Kidney epithelial cell (primary cell): ENCODE results near the gene UBR4. TPM values are rescaled to one million over a fixed set of nuclear protein-coding genes. Genes with fewer than 3 reads are reported as not detected.

Source experiments
- DNase-seq: peaks from one replicate; pipeline ENCODE4 v3.0.0-alpha.2; 2010; ENCODE audit warnings: low read depth
- H3K27me3 ChIP-seq: 2 replicates; pipeline ENCODE4 v1.6.0; 2011; ENCODE audit warnings: low read length; ENCODE audit not compliant: control insufficient read depth, insufficient read depth
- H3K36me3 ChIP-seq: 2 replicates; pipeline ENCODE4 v1.5.1; 2011; ENCODE audit warnings: low read length; ENCODE audit not compliant: control insufficient read depth, insufficient read depth
- H3K4me3 ChIP-seq: 2 replicates; pipeline ENCODE4 v1.5.1; 2011; ENCODE audit warnings: low read depth, mild to moderate bottlenecking, control low read depth, low read length
- total RNA-seq: library from RNA; depleted of rRNA; stranded (reverse); fragments of >200 nt; gene quantifications from 2 replicates; pipeline ENCODE4 v1.2.3, GENCODE V29; 2015
- TF ChIP-seq, protein P1 (sequence below): IDR thresholded peaks from 2 replicates; pipeline ENCODE4 v1.5.1; 2011; ENCODE audit warnings: mild to moderate bottlenecking, moderate library complexity, low read length, control low read depth, inconsistent platforms; ENCODE audit not compliant: insufficient read depth, poor library complexity, severe bottlenecking

UBR4 gene
- total RNA-seq, 1 donor from 2014 or later, result 125 TPM

DNA sequence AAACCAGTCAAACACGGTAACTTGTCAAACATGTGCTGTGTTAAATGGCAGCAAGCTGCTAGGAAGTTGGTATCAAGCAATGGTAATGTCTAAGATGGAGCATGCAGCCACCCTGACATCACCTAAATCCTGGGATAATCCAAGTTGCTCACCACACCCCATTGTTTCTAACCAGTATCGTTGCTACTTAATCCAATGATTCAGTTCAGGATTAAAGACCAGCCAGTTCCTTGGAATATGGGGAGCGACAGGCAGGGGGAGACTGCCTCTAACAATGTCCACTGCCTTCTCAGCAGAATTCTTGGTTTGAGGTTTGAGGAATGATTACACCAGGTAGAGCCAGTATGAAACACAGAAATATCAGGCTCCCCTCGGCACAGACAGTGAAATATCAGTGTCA lies 131.5 kb downstream of the UBR4 start:
- DNase-seq, result no peak
- TF ChIP-seq, protein P1, sequence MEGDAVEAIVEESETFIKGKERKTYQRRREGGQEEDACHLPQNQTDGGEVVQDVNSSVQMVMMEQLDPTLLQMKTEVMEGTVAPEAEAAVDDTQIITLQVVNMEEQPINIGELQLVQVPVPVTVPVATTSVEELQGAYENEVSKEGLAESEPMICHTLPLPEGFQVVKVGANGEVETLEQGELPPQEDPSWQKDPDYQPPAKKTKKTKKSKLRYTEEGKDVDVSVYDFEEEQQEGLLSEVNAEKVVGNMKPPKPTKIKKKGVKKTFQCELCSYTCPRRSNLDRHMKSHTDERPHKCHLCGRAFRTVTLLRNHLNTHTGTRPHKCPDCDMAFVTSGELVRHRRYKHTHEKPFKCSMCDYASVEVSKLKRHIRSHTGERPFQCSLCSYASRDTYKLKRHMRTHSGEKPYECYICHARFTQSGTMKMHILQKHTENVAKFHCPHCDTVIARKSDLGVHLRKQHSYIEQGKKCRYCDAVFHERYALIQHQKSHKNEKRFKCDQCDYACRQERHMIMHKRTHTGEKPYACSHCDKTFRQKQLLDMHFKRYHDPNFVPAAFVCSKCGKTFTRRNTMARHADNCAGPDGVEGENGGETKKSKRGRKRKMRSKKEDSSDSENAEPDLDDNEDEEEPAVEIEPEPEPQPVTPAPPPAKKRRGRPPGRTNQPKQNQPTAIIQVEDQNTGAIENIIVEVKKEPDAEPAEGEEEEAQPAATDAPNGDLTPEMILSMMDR, result no peak
- Histone ChIP-seq H3K27me3 (no peaks in the 10 kb centered on the region), H3K4me3 (no peak overlapping the region), H3K36me3 (peaks cover 4% of the 10 kb centered on the region)

DNA sequence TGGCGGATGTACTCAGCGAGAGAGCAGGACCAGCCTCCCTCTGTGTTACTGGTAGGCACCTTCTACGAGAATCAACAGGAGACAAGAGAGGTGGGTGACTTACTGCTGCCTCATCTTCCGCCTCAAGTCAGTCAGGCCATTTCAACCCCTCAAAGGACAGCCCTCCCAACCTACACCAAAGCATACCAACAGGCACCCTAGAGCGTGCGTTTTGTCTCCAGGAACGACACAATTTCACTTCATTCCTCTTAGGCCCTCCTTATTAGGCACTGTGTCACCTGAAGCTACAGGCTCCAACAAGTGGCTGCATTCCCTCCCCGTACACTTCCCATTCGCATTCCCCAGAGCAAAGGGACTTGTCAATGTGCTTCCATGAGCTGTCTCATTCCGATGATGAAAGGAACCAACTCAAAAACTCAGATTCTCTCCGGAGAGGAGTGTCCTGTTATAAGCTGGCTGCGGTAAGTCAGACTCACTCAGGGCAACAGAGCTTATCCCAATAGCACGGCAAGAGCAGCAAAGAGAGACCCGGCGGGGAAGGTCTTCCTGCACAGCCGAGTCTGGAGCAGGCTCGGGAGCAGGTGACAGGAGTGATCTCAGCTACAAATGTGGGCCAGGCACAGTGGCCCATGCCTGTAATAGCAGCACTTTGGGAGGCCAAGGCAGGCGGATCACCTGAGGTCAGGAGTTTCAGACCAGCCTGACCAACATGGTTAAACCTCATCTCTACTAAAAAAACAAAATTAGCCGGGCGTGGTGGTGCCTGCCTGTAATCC lies 133.0 kb downstream of the UBR4 start:
- DNase-seq, result no peak
- no peak overlapping the region for H3K4me3 ChIP-seq
- peaks cover 3% of the 10 kb centered on the region for H3K36me3 ChIP-seq
- TF ChIP-seq, protein P1, result no peak
- H3K27me3 ChIP-seq, result no peaks in the 10 kb centered on the region

DNA sequence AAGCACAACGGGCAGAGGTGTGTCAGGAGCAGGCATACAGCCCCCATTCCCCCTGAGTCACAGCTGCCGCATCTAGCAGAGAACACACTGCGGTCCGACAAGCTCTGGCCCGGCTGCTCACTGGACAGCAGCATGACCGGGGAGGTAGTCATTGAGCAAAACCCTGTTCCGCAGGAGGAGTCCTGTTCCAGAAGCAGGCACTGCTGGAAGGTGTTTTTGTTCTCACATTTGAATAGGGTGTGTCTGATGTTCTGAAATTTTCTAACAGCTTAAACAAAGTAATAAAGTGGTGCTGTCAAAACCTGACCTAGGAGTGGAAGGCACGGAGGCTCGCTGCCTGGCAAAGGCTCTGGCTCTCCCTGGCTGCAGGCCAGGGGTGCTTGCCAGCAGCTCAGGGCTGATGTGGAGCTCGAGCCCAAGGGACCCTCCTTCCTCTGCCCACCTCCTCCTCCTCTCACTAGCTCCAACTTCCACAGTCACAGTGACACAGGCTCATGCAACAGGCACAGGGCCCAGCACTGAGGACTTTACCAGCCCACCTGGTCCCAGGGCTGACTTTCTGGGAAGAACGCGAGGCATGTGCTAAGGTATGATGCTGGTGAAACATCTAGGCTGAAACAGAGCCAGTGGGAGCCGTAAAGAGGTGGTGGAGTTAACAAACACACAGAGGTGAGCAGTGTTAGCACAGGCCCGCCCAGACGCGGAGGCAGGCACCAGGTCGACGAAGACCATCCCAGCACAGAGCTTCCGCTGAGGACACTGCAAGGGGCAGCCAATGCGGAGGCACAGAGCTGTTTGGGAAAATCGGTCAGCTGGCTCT lies 135.0 kb downstream of the UBR4 start:
- Histone ChIP-seq H3K4me3 (no peak overlapping the region), H3K36me3 (peaks cover 1% of the 10 kb centered on the region), H3K27me3 (no peaks in the 10 kb centered on the region)
- TF ChIP-seq, protein P1, result no peak
- no peak for DNase-seq

- TF ChIP-seq, protein P1, result no peak
- H3K36me3 ChIP-seq, result peaks cover 1% of the 10 kb centered on the region
- H3K4me3 ChIP-seq, result no peak overlapping the region
- DNase-seq, result no peak
- no peaks in the 10 kb centered on the region for H3K27me3 ChIP-seq
Measured at GRCh38 chr1:19074361-19074901, 135.6 kb downstream of the UBR4 start.

DNA sequence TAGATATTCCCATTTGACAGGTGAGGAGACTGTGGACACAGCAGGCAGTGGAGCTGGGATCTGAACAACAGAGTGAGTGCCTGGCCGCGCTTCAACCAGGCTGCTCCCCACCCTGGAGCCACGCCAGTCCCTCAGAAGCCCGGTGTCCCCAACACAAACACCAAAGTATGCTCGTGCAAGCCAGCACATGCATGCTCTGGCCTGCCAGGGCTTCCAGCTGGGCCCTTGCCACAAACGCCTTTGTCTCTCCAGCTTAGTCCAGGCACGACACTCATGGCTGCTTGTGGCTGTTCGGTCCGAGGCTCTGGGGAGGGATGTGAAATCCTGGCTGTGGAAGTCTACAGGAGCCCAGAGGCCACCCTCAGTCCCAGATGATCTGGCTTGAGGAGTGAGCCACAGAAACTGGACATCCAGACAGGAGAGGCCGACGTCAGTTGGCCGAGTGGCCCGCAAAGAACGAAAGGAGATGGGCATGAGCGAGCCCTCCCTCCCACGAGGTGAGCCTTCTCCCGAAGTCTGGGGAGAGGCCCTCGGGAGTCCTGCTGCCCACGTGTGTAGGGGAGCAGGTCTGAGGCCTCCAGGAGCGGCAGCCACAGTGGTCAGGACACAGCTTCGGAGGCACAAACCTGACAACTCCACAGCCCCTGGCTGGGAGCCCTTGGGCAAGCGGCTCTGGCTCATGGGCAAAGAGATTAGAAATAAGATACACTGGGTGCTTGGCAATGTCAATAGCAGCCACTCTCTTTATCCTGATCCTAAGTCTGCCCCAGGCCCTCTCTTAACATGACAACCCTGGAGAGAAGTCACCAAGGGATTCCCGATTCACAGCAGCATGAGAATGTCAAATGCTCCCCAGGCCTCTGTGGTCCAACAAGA lies 136.5 kb downstream of the UBR4 start:
- Histone ChIP-seq H3K4me3 (no peak overlapping the region), H3K36me3 (peaks cover 1% of the 10 kb centered on the region), H3K27me3 (no peaks in the 10 kb centered on the region)
- no peak for DNase-seq
- TF ChIP-seq, protein P1, result no peak
